ENCODE results near the gene OBSL1. TPM values are rescaled to one million over a fixed set of nuclear protein-coding genes. Genes with fewer than 3 reads are reported as not detected.

The OBSL1 gene
- polyA plus RNA-seq, 1 donor: 92.9 TPM

GRCh38 chr2:219532378-219532649 is 39.0 kb downstream of the OBSL1 start:
- Histone ChIP-seq H3K27me3 (ENCODE audit: control insufficient read depth, insufficient read depth, low read length) (peaks cover 53% of the 10 kb centered on the region), H3K36me3 (ENCODE audit: control insufficient read depth, insufficient read depth, low read length) (no peaks in the 10 kb centered on the region), H3K4me3 (ENCODE audit: low read length) (no peak overlapping the region), H3K4me1 (ENCODE audit: control insufficient read depth, insufficient read depth, low read length) (peaks cover 4% of the 10 kb centered on the region), H3K9me3 (ENCODE audit: control insufficient read depth, low read depth, low read length) (no peaks in the 10 kb centered on the region), H3K27ac (ENCODE audit: low read length) (no peak overlapping the region)
- no CpG with 5 or more reads among the region's 8 CpGs for WGBS (ENCODE audit: insufficient coverage, low lambda C conversion rate)
- DNase-seq: no peak

DNA sequence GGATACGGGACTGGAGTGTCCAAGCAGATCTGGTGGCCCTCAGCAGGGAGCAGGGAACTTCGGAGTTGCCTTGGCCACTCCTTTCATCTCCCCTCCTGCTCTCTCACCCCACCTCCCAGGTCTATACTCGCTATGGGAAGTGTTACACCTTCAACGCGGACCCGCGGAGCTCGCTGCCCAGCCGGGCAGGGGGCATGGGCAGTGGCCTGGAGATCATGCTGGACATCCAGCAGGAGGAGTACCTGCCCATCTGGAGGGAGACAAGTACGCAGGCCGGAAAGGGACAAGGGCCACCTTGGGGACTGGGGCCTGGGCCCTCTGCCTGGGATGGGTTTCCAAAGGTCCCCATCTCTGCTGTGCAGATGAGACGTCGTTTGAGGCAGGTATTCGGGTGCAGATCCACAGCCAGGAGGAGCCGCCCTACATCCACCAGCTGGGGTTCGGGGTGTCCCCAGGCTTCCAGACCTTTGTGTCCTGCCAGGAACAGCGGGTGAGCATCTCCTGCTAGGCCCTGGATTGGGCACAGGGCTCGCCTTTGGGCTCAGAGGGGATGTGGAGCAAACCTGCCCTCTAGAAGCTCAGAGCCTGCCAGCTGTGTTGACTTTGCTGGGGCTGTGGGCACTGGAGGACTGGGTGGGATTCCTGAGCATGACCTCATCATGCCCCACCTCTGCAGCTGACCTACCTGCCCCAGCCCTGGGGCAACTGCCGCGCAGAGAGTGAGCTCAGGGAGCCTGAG is 39.5 kb downstream of the OBSL1 start:
- peaks cover 58% of the 10 kb centered on the region for H3K27me3 ChIP-seq (ENCODE audit: control insufficient read depth, insufficient read depth, low read length)
- H3K27ac ChIP-seq (ENCODE audit: low read length): no peak overlapping the region
- no CpG with 5 or more reads among the region's 20 CpGs for WGBS (ENCODE audit: insufficient coverage, low lambda C conversion rate)
- DNase-seq: no peak
- H3K9me3 ChIP-seq (ENCODE audit: control insufficient read depth, low read depth, low read length): no peaks in the 10 kb centered on the region
- H3K36me3 ChIP-seq (ENCODE audit: control insufficient read depth, insufficient read depth, low read length): no peaks in the 10 kb centered on the region
- no peak overlapping the region for H3K4me3 ChIP-seq (ENCODE audit: low read length)
- peaks cover 8% of the 10 kb centered on the region for H3K4me1 ChIP-seq (ENCODE audit: control insufficient read depth, insufficient read depth, low read length)

DNA sequence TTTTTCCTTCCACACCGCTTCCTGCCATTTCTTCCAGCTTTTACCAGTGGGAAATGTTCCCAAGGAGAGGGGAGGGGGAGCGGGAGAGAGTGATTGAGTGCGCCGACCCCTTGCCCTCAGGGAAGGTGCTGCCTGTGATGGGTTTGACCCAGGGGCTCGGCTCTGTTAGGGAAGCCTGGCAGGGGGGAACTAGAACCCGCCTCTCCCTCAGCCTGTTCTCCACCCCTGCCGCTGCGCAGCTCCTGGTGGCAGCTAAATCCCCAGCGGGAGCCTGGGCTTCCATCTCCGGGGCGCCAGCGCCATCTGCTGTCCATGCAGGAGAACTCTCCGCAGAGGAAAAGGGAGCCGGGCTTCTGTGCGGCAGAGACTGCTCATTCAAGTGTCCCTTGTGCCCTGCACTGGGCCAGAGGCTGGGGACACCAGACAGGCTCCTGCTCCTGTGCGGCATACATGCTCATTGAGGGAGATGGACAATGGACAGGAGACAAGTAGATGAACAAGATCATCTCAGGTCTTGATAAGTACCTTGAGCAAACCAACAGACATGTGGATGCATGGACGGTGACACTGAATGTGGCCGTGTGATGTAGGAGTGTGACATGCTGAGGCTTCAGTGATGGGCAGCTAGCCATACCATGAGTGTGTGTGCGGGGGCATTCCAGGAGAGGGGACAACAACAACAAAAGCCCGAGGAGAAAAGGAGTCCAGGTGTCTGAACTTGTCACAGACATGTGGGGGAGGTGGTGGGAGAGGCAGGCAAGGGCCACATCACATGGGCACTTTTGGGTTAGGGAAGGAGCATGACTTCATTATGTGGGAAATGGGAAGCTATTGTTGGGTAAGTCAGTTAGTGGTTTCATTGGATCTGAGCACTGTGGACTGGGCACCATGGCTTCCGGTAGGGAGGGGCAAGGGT is 41.0 kb downstream of the OBSL1 start:
- no peaks in the 10 kb centered on the region for H3K36me3 ChIP-seq (ENCODE audit: control insufficient read depth, insufficient read depth, low read length)
- no peaks in the 10 kb centered on the region for H3K9me3 ChIP-seq (ENCODE audit: control insufficient read depth, low read depth, low read length)
- no CpG with 5 or more reads among the region's 21 CpGs for WGBS (ENCODE audit: insufficient coverage, low lambda C conversion rate)
- H3K27me3 ChIP-seq (ENCODE audit: control insufficient read depth, insufficient read depth, low read length): peaks cover 71% of the 10 kb centered on the region
- H3K4me1 ChIP-seq (ENCODE audit: control insufficient read depth, insufficient read depth, low read length): peaks cover 22% of the 10 kb centered on the region
- peak; percentile 68 to 76 for DNase-seq
- H3K4me3 ChIP-seq (ENCODE audit: low read length): no peak overlapping the region
- no peak overlapping the region for H3K27ac ChIP-seq (ENCODE audit: low read length)

DNA sequence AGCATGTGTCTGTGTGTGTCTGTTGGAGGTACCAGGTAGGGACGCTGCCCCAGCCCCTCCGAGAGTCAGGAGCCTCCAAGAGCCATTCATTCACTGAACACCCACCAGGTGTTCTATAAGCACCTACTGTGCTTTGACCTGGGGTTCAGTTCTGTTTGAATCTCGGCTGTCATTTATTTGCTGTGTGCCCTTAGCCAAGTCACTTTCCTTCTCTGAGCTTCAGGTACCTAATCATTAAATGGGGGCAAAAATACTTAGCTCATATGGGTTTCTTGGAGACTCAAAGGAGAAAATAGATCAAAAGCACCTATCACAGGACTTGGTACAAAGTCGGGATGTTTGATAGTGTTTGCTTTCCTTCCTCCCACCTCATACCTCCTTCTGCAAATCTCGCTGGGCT is 43.9 kb downstream of the OBSL1 start:
- H3K9me3 ChIP-seq (ENCODE audit: control insufficient read depth, low read depth, low read length): no peaks in the 10 kb centered on the region
- H3K4me1 ChIP-seq (ENCODE audit: control insufficient read depth, insufficient read depth, low read length): peaks cover 29% of the 10 kb centered on the region
- DNase-seq: no peak
- H3K27ac ChIP-seq (ENCODE audit: low read length): no peak overlapping the region
- no peaks in the 10 kb centered on the region for H3K36me3 ChIP-seq (ENCODE audit: control insufficient read depth, insufficient read depth, low read length)
- WGBS (ENCODE audit: insufficient coverage, low lambda C conversion rate): no CpG with 5 or more reads among the region's 5 CpGs
- peaks cover 95% of the 10 kb centered on the region for H3K27me3 ChIP-seq (ENCODE audit: control insufficient read depth, insufficient read depth, low read length)
- H3K4me3 ChIP-seq (ENCODE audit: low read length): no peak overlapping the region

- Histone ChIP-seq H3K9me3 (ENCODE audit: control insufficient read depth, low read depth, low read length) (no peaks in the 10 kb centered on the region), H3K4me1 (ENCODE audit: control insufficient read depth, insufficient read depth, low read length) (peaks cover 29% of the 10 kb centered on the region), H3K27me3 (ENCODE audit: control insufficient read depth, insufficient read depth, low read length) (peaks cover 96% of the 10 kb centered on the region), H3K27ac (ENCODE audit: low read length) (no peak overlapping the region), H3K4me3 (ENCODE audit: low read length) (no peak overlapping the region), H3K36me3 (ENCODE audit: control insufficient read depth, insufficient read depth, low read length) (no peaks in the 10 kb centered on the region)
- WGBS (ENCODE audit: insufficient coverage, low lambda C conversion rate): no CpG with 5 or more reads among the region's 6 CpGs
- no peak for DNase-seq
These were observed 44.3 kb downstream of the OBSL1 start for GRCh38 chr2:219527076-219527394.

DNA sequence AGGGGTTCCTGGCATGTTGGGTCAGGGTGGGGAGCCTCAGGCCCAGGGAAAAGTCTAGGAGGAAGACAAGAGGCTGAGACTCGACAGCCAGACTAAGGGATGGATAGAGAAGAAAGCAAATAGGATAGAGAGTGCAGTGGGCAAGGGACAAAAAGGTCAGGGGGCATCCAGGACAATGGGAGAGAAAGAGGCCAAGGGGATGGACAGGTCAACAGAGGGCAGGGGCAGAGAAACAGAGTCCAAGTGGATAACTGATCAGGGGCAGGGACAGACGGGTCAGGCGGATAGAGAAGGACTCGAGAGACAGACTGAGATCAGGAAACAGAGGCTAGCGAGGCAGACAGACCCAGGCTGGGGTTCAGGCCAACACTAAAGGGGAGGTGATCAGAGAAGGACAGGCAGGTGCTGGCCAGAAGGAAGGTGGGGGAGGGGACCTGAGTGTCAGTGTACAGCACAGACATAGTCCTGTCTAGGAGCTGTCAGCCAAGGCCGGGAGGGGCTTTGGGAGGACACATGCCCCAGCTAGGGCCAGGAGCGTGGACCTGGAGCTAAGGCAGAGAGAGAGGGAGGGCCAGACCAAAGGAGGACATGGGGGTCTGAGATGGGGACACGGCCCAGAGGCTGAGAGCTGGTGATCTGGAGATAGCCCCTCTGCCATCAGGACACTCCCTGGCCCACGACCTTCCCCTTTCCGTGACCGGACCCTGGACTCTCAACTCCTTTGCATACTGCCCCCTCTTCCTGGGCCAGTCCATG is 44.8 kb downstream of the OBSL1 start:
- Histone ChIP-seq H3K36me3 (ENCODE audit: control insufficient read depth, insufficient read depth, low read length) (no peaks in the 10 kb centered on the region), H3K4me3 (ENCODE audit: low read length) (no peak overlapping the region), H3K9me3 (ENCODE audit: control insufficient read depth, low read depth, low read length) (no peaks in the 10 kb centered on the region), H3K27ac (ENCODE audit: low read length) (peak overlapping the region; percentile 12), H3K27me3 (ENCODE audit: control insufficient read depth, insufficient read depth, low read length) (peaks cover 96% of the 10 kb centered on the region), H3K4me1 (ENCODE audit: control insufficient read depth, insufficient read depth, low read length) (peaks cover 29% of the 10 kb centered on the region)
- WGBS (ENCODE audit: insufficient coverage, low lambda C conversion rate): 24% methylated on average over 2 of the region's 11 CpGs
- DNase-seq: no peak

GRCh38 chr2:219525533-219526232 is 45.7 kb downstream of the OBSL1 start:
- DNase-seq: no peak
- H3K36me3 ChIP-seq (ENCODE audit: control insufficient read depth, insufficient read depth, low read length): no peaks in the 10 kb centered on the region
- no peak overlapping the region for H3K4me3 ChIP-seq (ENCODE audit: low read length)
- no peaks in the 10 kb centered on the region for H3K9me3 ChIP-seq (ENCODE audit: control insufficient read depth, low read depth, low read length)
- peaks cover 96% of the 10 kb centered on the region for H3K27me3 ChIP-seq (ENCODE audit: control insufficient read depth, insufficient read depth, low read length)
- no peak overlapping the region for H3K27ac ChIP-seq (ENCODE audit: low read length)
- peaks cover 29% of the 10 kb centered on the region for H3K4me1 ChIP-seq (ENCODE audit: control insufficient read depth, insufficient read depth, low read length)
- WGBS (ENCODE audit: insufficient coverage, low lambda C conversion rate): no CpG with 5 or more reads among the region's 9 CpGs

- Histone ChIP-seq H3K27ac (ENCODE audit: low read length) (no peak overlapping the region), H3K36me3 (ENCODE audit: control insufficient read depth, insufficient read depth, low read length) (no peaks in the 10 kb centered on the region), H3K4me1 (ENCODE audit: control insufficient read depth, insufficient read depth, low read length) (peaks cover 27% of the 10 kb centered on the region), H3K9me3 (ENCODE audit: control insufficient read depth, low read depth, low read length) (no peaks in the 10 kb centered on the region), H3K27me3 (ENCODE audit: control insufficient read depth, insufficient read depth, low read length) (peaks cover 98% of the 10 kb centered on the region), H3K4me3 (ENCODE audit: low read length) (no peak overlapping the region)
- WGBS (ENCODE audit: insufficient coverage, low lambda C conversion rate): no CpG with 5 or more reads among the region's 2 CpGs
- DNase-seq: no peak
These were observed 46.5 kb downstream of the OBSL1 start for GRCh38 chr2:219524817-219525216.

DNA sequence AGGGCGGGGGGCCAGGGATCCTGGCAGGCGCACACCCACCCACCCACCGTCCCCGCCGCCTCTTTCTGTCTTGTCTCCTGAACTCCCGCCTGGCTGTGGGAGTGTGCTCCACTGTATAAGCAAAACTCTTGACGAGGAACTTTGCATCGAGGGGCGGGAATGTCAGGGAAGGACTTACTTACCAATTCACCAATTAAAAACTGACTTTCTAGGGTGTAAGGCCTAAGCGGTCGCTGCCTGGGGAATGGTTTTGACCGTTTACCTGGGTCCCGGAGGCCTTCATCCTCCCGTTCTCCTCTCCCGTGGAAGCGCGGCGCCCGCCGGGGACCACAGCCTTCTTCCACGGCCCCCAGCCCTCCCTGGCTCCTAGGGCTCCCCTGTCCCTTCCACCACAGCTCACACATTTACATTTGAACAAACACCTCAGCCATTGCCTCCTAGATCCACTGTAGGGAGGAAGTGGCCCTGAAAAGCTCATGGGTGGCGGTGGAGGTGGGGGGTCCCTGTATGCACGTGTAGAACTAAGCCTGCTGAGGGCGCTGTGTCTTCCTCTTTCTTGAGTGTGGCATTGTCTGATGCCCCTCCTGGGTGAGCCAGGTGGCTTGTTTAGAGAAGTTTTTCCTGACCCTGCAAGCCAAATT is 48.2 kb downstream of the OBSL1 start:
- Histone ChIP-seq H3K36me3 (ENCODE audit: control insufficient read depth, insufficient read depth, low read length) (no peaks in the 10 kb centered on the region), H3K9me3 (ENCODE audit: control insufficient read depth, low read depth, low read length) (no peaks in the 10 kb centered on the region), H3K4me1 (ENCODE audit: control insufficient read depth, insufficient read depth, low read length) (peaks cover 26% of the 10 kb centered on the region), H3K27ac (ENCODE audit: low read length) (no peak overlapping the region), H3K4me3 (ENCODE audit: low read length) (no peak overlapping the region), H3K27me3 (ENCODE audit: control insufficient read depth, insufficient read depth, low read length) (peaks cover 94% of the 10 kb centered on the region)
- DNase-seq: no peak
- no CpG with 5 or more reads among the region's 24 CpGs for WGBS (ENCODE audit: insufficient coverage, low lambda C conversion rate)
